ENCODE data around the gene EEFSEC. TPM values are rescaled to one million over a fixed set of nuclear protein-coding genes. Genes with fewer than 3 reads are reported as not detected.

Gene EEFSEC
- total RNA-seq, 1 experiment from 2014 or later, result 9.5 TPM

- H3K9ac ChIP-seq (ENCODE audit: extremely low read depth, insufficient read length, low read length), result no peak overlapping the region
- Mint-ChIP-seq H3K36me3 (ENCODE audit: insufficient read depth in 1 of 3, low read depth in 3 of 3) (peaks cover 0 to 4% (median 3%) of the 10 kb centered on the region in 3 experiments; a peak in 2 of 7 replicates), H3K9me3 (peaks cover 0 to 4% of the 10 kb centered on the region in 2 experiments; a peak in 1 of 5 replicates), H3K27ac (no peak overlapping the region), H3K4me1 (peaks cover 10 to 14% of the 10 kb centered on the region in 2 experiments), H3K27me3 (ENCODE audit: low read depth) (peaks cover 30% of the 10 kb centered on the region), H3K4me3 (no peak overlapping the region)
- H2AK5ac ChIP-seq (ENCODE audit: insufficient read length, low read length), result no peak overlapping the region
- no peak overlapping the region for H3K18ac ChIP-seq (ENCODE audit: insufficient read length, low read depth, low read length)
- H3K79me2 ChIP-seq (ENCODE audit: insufficient read depth, low read length), result no peaks in the 10 kb centered on the region
- no peaks in the 10 kb centered on the region for H4K20me1 ChIP-seq (ENCODE audit: control insufficient read depth, insufficient read depth, insufficient read length)
- TF ChIP-seq, protein P1, sequence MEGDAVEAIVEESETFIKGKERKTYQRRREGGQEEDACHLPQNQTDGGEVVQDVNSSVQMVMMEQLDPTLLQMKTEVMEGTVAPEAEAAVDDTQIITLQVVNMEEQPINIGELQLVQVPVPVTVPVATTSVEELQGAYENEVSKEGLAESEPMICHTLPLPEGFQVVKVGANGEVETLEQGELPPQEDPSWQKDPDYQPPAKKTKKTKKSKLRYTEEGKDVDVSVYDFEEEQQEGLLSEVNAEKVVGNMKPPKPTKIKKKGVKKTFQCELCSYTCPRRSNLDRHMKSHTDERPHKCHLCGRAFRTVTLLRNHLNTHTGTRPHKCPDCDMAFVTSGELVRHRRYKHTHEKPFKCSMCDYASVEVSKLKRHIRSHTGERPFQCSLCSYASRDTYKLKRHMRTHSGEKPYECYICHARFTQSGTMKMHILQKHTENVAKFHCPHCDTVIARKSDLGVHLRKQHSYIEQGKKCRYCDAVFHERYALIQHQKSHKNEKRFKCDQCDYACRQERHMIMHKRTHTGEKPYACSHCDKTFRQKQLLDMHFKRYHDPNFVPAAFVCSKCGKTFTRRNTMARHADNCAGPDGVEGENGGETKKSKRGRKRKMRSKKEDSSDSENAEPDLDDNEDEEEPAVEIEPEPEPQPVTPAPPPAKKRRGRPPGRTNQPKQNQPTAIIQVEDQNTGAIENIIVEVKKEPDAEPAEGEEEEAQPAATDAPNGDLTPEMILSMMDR (conservative IDR thresholded peaks at IDR 0.05), result no peak
- no peak overlapping the region for H3K4ac ChIP-seq (ENCODE audit: low read depth, low read length)
- no peak overlapping the region; the same call in 1 of the 2 replicates for H3K14ac ChIP-seq (ENCODE audit: insufficient read depth, low read length)
- H3K9me3 ChIP-seq (ENCODE audit: control insufficient read depth, low read depth, low read length), result no peaks in the 10 kb centered on the region
- H3K23ac ChIP-seq (ENCODE audit: insufficient read length, low read depth, low read length), result no peak overlapping the region
- peaks cover under 1% of the 10 kb centered on the region for H3K23me2 ChIP-seq (ENCODE audit: insufficient read length, low read depth, low read length, poor library complexity, severe bottlenecking)
- no peak overlapping the region for H2BK120ac ChIP-seq (ENCODE audit: low read depth, low read length, poor library complexity, severe bottlenecking)
- DNase-seq, result no peak
- H2BK12ac ChIP-seq (ENCODE audit: insufficient read length, low read depth, low read length), result no peak overlapping the region
- H4K5ac ChIP-seq (ENCODE audit: insufficient read length, low read depth, low read length), result no peak overlapping the region
- H3K27ac ChIP-seq (ENCODE audit: insufficient read length, low read depth, low read length), result no peak overlapping the region
- H2BK20ac ChIP-seq (ENCODE audit: low read depth, low read length, poor library complexity, severe bottlenecking), result no peak overlapping the region
- no peak overlapping the region for H3K56ac ChIP-seq (ENCODE audit: insufficient read length, low read depth, low read length)
- no CpG with 5 or more reads among the region's 12 CpGs for WGBS (ENCODE audit: extremely low coverage, insufficient read length, low lambda C conversion rate)
- no peaks in the 10 kb centered on the region; the same call in 1 of the 2 replicates for H3K27me3 ChIP-seq (ENCODE audit: insufficient read depth, low read length)
- H3T11ph ChIP-seq (ENCODE audit: low read length), result no peak overlapping the region
- H2BK15ac ChIP-seq (ENCODE audit: low read depth, low read length), result no peak overlapping the region
- H3K79me1 ChIP-seq (ENCODE audit: insufficient read depth, low read depth, low read length, poor library complexity, severe bottlenecking), result no peaks in the 10 kb centered on the region
- H2AFZ ChIP-seq (ENCODE audit: low read length), result no peak overlapping the region
- H3K4me1 ChIP-seq (ENCODE audit: insufficient read depth, low read length), result no peaks in the 10 kb centered on the region
- H2BK5ac ChIP-seq (ENCODE audit: insufficient read length, low read length), result no peak overlapping the region
- H4K91ac ChIP-seq (ENCODE audit: insufficient read length, low read depth, low read length), result no peak overlapping the region
- H3K4me2 ChIP-seq (ENCODE audit: insufficient read depth, insufficient read length, low read length), result no peak overlapping the region
- H4K8ac ChIP-seq (replicated peaks; ENCODE audit: insufficient read length, low read depth, low read length), result no peak overlapping the region
These were observed 267.6 kb downstream of the EEFSEC start for GRCh38 chr3:128420720-128421438.
